Peyer's patch (tissue), 4 donors: ENCODE results near the gene PIP5K1A. TPM values are rescaled to one million over a fixed set of nuclear protein-coding genes. Genes with fewer than 3 reads are reported as not detected.

Experiments used
- DNase-seq, 3 donors: peaks; one replicate each; pipeline ENCODE4 v3.0.0-alpha.2; 2017 to 2019
- H3K27ac ChIP-seq, 4 donors: fragments of 200-600 bp; sonication (generic); one replicate each; pipeline ENCODE4 v1.5.1; 2016 to 2019
- H3K27me3 ChIP-seq, 2 donors: fragments of 200-600 bp; sonication (generic); one replicate each; pipeline ENCODE4 v1.5.1; 2019
- H3K36me3 ChIP-seq, 3 donors: fragments of 200-600 bp; sonication (generic); one replicate each; pipeline ENCODE4 v1.5.1; 2016 to 2019
- H3K4me1 ChIP-seq, 4 donors: fragments of 200-600 bp; sonication (generic); one replicate each; pipeline ENCODE4 v1.5.1; 2016 to 2019
- H3K4me3 ChIP-seq, 4 donors: fragments of 200-600 bp; sonication (generic); 1 replicate in 3 of 4; 2 replicates in 1 of 4; pipeline ENCODE4 v1.5.1; 2016 to 2019; ENCODE audit warnings: mild to moderate bottlenecking in 1 of 4
- H3K9me3 ChIP-seq, 4 donors: fragments of 200-600 bp; sonication (generic); one replicate each; pipeline ENCODE4 v1.5.1; 2016 to 2019; ENCODE audit warnings: mild to moderate bottlenecking in 1 of 4
- CTCF ChIP-seq, 6 experiments: fragments of 450-650 bp in 4 of 6; fragments of 200-600 bp in 2 of 6; sonication (generic) in 1 of 6; IDR thresholded peaks; one replicate each; pipeline ENCODE4 v1.5.1; 2017 to 2019; ENCODE audit warnings: antibody characterized with exemption in 6 of 6, mild to moderate bottlenecking in 3 of 6, moderate library complexity in 1 of 6
- POLR2A ChIP-seq, 2 donors: fragments of 450-650 bp; IDR thresholded peaks; one replicate each; pipeline ENCODE4 v1.5.1; 2017; ENCODE audit warnings: antibody characterized with exemption in 2 of 2, mild to moderate bottlenecking in 2 of 2, moderate library complexity in 2 of 2
- total RNA-seq, 4 donors: library from RNA; depleted of rRNA; stranded (reverse); fragments of >200 nt; gene quantifications; one replicate each; pipeline ENCODE4 v1.1.0, GENCODE V29; 2016

PIP5K1A gene
- total RNA-seq, 4 donors from 2014 or later = 54.5 to 118 (median 97.6) TPM

- no peak for DNase-seq
- no peak overlapping the region for H3K27ac ChIP-seq
- H3K4me1 ChIP-seq = peaks cover 0 to 1% (median 0%) of the 10 kb centered on the region in 4 donors
- H3K27me3 ChIP-seq = no peaks in the 10 kb centered on the region
- no peak for TF ChIP-seq CTCF (IDR thresholded peaks at IDR 0.05)
- no peak for TF ChIP-seq POLR2A (IDR thresholded peaks at IDR 0.05)
- H3K36me3 ChIP-seq = peaks cover 0 to 95% (median 0%) of the 10 kb centered on the region in 3 donors
- no peaks in the 10 kb centered on the region for H3K9me3 ChIP-seq
- H3K4me3 ChIP-seq = no peak overlapping the region
These were observed 91.0 kb downstream of the PIP5K1A start for GRCh38 chr1:151289080-151289935.

GRCh38 chr1:151289991-151290708 is 91.8 kb downstream of the PIP5K1A start:
- peaks cover 0 to 99% (median 0%) of the 10 kb centered on the region in 3 donors for H3K36me3 ChIP-seq
- H3K27ac ChIP-seq = no peak overlapping the region
- no peaks in the 10 kb centered on the region for H3K4me1 ChIP-seq
- H3K4me3 ChIP-seq = no peak overlapping the region
- no peaks in the 10 kb centered on the region for H3K9me3 ChIP-seq
- TF ChIP-seq CTCF (IDR thresholded peaks at IDR 0.05) = no peak
- TF ChIP-seq POLR2A (IDR thresholded peaks at IDR 0.05) = no peak
- DNase-seq = no peak
- H3K27me3 ChIP-seq = no peaks in the 10 kb centered on the region

- no peak for DNase-seq
- Histone ChIP-seq H3K27ac (no peak overlapping the region), H3K36me3 (peaks cover 0 to 99% (median 0%) of the 10 kb centered on the region in 3 donors), H3K4me1 (no peaks in the 10 kb centered on the region), H3K9me3 (no peaks in the 10 kb centered on the region), H3K27me3 (no peaks in the 10 kb centered on the region), H3K4me3 (no peak overlapping the region)
- TF ChIP-seq POLR2A (IDR thresholded peaks at IDR 0.05) = no peak
- TF ChIP-seq CTCF (IDR thresholded peaks at IDR 0.05) = no peak
These were observed 92.5 kb downstream of the PIP5K1A start for GRCh38 chr1:151290709-151291303.

GRCh38 chr1:151292207-151293030 is 94.1 kb downstream of the PIP5K1A start:
- Histone ChIP-seq H3K36me3 (peaks cover 0 to 99% (median 0%) of the 10 kb centered on the region in 3 donors), H3K4me1 (no peaks in the 10 kb centered on the region), H3K27me3 (no peaks in the 10 kb centered on the region), H3K27ac (no peak overlapping the region), H3K4me3 (no peak overlapping the region), H3K9me3 (no peaks in the 10 kb centered on the region)
- TF ChIP-seq POLR2A (IDR thresholded peaks at IDR 0.05) = no peak
- TF ChIP-seq CTCF (IDR thresholded peaks at IDR 0.05) = no peak
- DNase-seq = no peak

GRCh38 chr1:151293093-151293492 is 94.7 kb downstream of the PIP5K1A start:
- H3K4me3 ChIP-seq = no peak overlapping the region
- H3K27me3 ChIP-seq = no peaks in the 10 kb centered on the region
- TF ChIP-seq POLR2A (IDR thresholded peaks at IDR 0.05) (no peak), CTCF (IDR thresholded peaks at IDR 0.05) (no peak)
- no peak overlapping the region for H3K27ac ChIP-seq
- H3K36me3 ChIP-seq = peaks cover 0 to 99% (median 0%) of the 10 kb centered on the region in 3 donors
- no peaks in the 10 kb centered on the region for H3K4me1 ChIP-seq
- DNase-seq = no peak
- H3K9me3 ChIP-seq = no peaks in the 10 kb centered on the region
